Measurements from ENCODE around the gene NPIPB8.
"Not testable (repeated sequence)": the region's sequence is repeated elsewhere in the genome, so short reads cannot be mapped to it uniquely, and the experiment has no call there.

Gene NPIPB8

GRCh38 chr16:28636093-28636823, 1.6 kb upstream of the NPIPB8 start:
- DNase-seq (ENCODE audit: low spot score) = not testable (repeated sequence)

GRCh38 chr16:28638359-28638758, 494 bp downstream of the NPIPB8 start:
- not testable (repeated sequence) for DNase-seq (ENCODE audit: low spot score)

- not testable (repeated sequence) for DNase-seq (ENCODE audit: low spot score)
These were observed 2.1 kb downstream of the NPIPB8 start for GRCh38 chr16:28639959-28640358.

- not testable (repeated sequence) for DNase-seq (ENCODE audit: low spot score)
These were observed 28.4 kb downstream of the NPIPB8 start for GRCh38 chr16:28666264-28666663.

- DNase-seq (ENCODE audit: low spot score) = not testable (repeated sequence)
These were observed 29.6 kb downstream of the NPIPB8 start for GRCh38 chr16:28667480-28667879.

- not testable (repeated sequence) for DNase-seq (ENCODE audit: low spot score)
These were observed 30.3 kb downstream of the NPIPB8 start for GRCh38 chr16:28668199-28668598.

- not testable (repeated sequence) for DNase-seq (ENCODE audit: low spot score)
These were observed 50.6 kb downstream of the NPIPB8 start for GRCh38 chr16:28688327-28688952.

GRCh38 chr16:28689425-28689824, 51.6 kb downstream of the NPIPB8 start:
- not testable (repeated sequence) for DNase-seq (ENCODE audit: low spot score)

- DNase-seq (ENCODE audit: low spot score) = not testable (repeated sequence)
These were observed 53.9 kb downstream of the NPIPB8 start for GRCh38 chr16:28691722-28692121.

GRCh38 chr16:28693257-28693950, 55.5 kb downstream of the NPIPB8 start:
- not testable (repeated sequence) for DNase-seq (ENCODE audit: low spot score)

GRCh38 chr16:28699792-28700191, 61.9 kb downstream of the NPIPB8 start:
- not testable (repeated sequence) for DNase-seq (ENCODE audit: low spot score)

- DNase-seq (ENCODE audit: low spot score) = not testable (repeated sequence)
These were observed 62.5 kb downstream of the NPIPB8 start for GRCh38 chr16:28700349-28700748.

GRCh38 chr16:28701384-28701783, 63.5 kb downstream of the NPIPB8 start:
- not testable (repeated sequence) for DNase-seq (ENCODE audit: low spot score)

- not testable (repeated sequence) for DNase-seq (ENCODE audit: low spot score)
These were observed 66.4 kb downstream of the NPIPB8 start for GRCh38 chr16:28704246-28704645.

Data from CD4-positive, alpha-beta T cell treated with Interleukin-15 for 4 hours (primary cell).